Activated CD8-positive, alpha-beta T cell treated with anti-CD3 and anti-CD28 coated beads for 36 hours (primary cell): Measurements from ENCODE around the gene SS18L1. TPM values are rescaled to one million over a fixed set of nuclear protein-coding genes. Genes with fewer than 3 reads are reported as not detected.

Source experiments
- ATAC-seq: fragments of 200-7000 bp; cut with Tn5 transposase; one replicate; pipeline ENCODE4 v1.10.0; 2021; ENCODE audit warnings: mild to moderate bottlenecking, moderate library complexity
- CTCF ChIA-PET: fragments of 350-600 bp; sonication (Branson Sonifier 250); formaldehyde crosslinking; loops from one replicate; lab custom pipeline; 2021; ENCODE audit warnings: antibody characterized with exemption; lab: Charles Lee
- POLR2A ChIA-PET: fragments of 350-600 bp; sonication (Branson Sonifier 250); formaldehyde crosslinking; loops from one replicate; lab custom pipeline; 2021; ENCODE audit warnings: antibody characterized with exemption; lab: Charles Lee
- DNase-seq: peaks from one replicate; pipeline ENCODE4 v3.0.0-alpha.2; 2020
- H3K27ac Mint-ChIP-seq: one replicate; pipeline ENCODE4 v1.8.0; 2021; ENCODE audit warnings: mild to moderate bottlenecking, mixed read lengths
- H3K27me3 Mint-ChIP-seq: one replicate; pipeline ENCODE4 v1.8.0; 2021; ENCODE audit warnings: mixed read lengths
- H3K36me3 Mint-ChIP-seq: one replicate; pipeline ENCODE4 v1.8.0; 2021; ENCODE audit warnings: low read depth, mixed read lengths
- H3K4me1 Mint-ChIP-seq: one replicate; pipeline ENCODE4 v1.8.0; 2021; ENCODE audit warnings: low read depth, mixed read lengths
- H3K4me3 Mint-ChIP-seq: one replicate; pipeline ENCODE4 v1.8.0; 2021; ENCODE audit warnings: mild to moderate bottlenecking, moderate library complexity, mixed read lengths
- H3K9me3 Mint-ChIP-seq: one replicate; pipeline ENCODE4 v1.8.0; 2021; ENCODE audit warnings: mixed read lengths
- CTCF ChIP-seq: fragments of 200-600 bp; IDR thresholded peaks from one replicate; pipeline ENCODE4 v1.8.0; 2022; ENCODE audit warnings: antibody characterized with exemption, mild to moderate bottlenecking
- intact Hi-C: fragments of 100-400 bp; cut with micrococcal nuclease; formaldehyde crosslinking; loops from one replicate; pipeline ENCODE4 v1.10.0; 2022
- total RNA-seq, 2 experiments: library from RNA; stranded (reverse); gene quantifications; one replicate each; pipeline ENCODE4 v1.2.3, GENCODE V29; 2021

The SS18L1 gene
- total RNA-seq, 2 experiments from 2014 or later, result 15.3 to 16.1 TPM

GRCh38 chr20:62211216-62211615 is 67.6 kb downstream of the SS18L1 start:
- CTCF ChIA-PET, result no interaction called here
- no peak for TF ChIP-seq CTCF
- Mint-ChIP-seq H3K4me1 (no peaks in the 10 kb centered on the region), H3K36me3 (no peaks in the 10 kb centered on the region), H3K27ac (no peak overlapping the region), H3K4me3 (no peak overlapping the region), H3K27me3 (peaks cover 7% of the 10 kb centered on the region), H3K9me3 (no peaks in the 10 kb centered on the region)
- intact Hi-C loops, result no loop called here
- DNase-seq (no peak), ATAC-seq (no peak)
- POLR2A ChIA-PET, result no interaction called here

- intact Hi-C loops, result no loop called here
- Mint-ChIP-seq H3K4me1 (no peaks in the 10 kb centered on the region), H3K27ac (no peak overlapping the region), H3K27me3 (peaks cover 7% of the 10 kb centered on the region), H3K9me3 (no peaks in the 10 kb centered on the region), H3K4me3 (no peak overlapping the region), H3K36me3 (no peaks in the 10 kb centered on the region)
- TF ChIP-seq CTCF, result no peak
- ATAC-seq, result no peak
- POLR2A ChIA-PET, result no interaction called here
- DNase-seq, result no peak
- CTCF ChIA-PET, result no interaction called here
Observed at GRCh38 chr20:62211769-62212288, 68.3 kb downstream of the SS18L1 start.

GRCh38 chr20:62212299-62212698 is 68.7 kb downstream of the SS18L1 start:
- no peak for DNase-seq
- TF ChIP-seq CTCF, result no peak
- H3K27me3 Mint-ChIP-seq, result peaks cover 11% of the 10 kb centered on the region
- intact Hi-C loops, result no loop called here
- ATAC-seq, result no peak
- H3K27ac Mint-ChIP-seq, result no peak overlapping the region
- ChIA-PET CTCF (no interaction called here), POLR2A (no interaction called here)
- H3K36me3 Mint-ChIP-seq, result no peaks in the 10 kb centered on the region
- H3K4me1 Mint-ChIP-seq, result no peaks in the 10 kb centered on the region
- H3K4me3 Mint-ChIP-seq, result no peak overlapping the region
- no peaks in the 10 kb centered on the region for H3K9me3 Mint-ChIP-seq

GRCh38 chr20:62214067-62214466 is 70.5 kb downstream of the SS18L1 start:
- H3K27ac Mint-ChIP-seq, result no peak overlapping the region
- H3K9me3 Mint-ChIP-seq, result no peaks in the 10 kb centered on the region
- DNase-seq, result no peak
- TF ChIP-seq CTCF, result no peak
- H3K4me1 Mint-ChIP-seq, result no peaks in the 10 kb centered on the region
- no peak for ATAC-seq
- H3K36me3 Mint-ChIP-seq, result no peaks in the 10 kb centered on the region
- intact Hi-C loops, result no loop called here
- POLR2A ChIA-PET, result no interaction called here
- CTCF ChIA-PET, result no interaction called here
- no peak overlapping the region for H3K4me3 Mint-ChIP-seq
- H3K27me3 Mint-ChIP-seq, result peaks cover 21% of the 10 kb centered on the region

- Mint-ChIP-seq H3K27me3 (peaks cover 24% of the 10 kb centered on the region), H3K27ac (no peak overlapping the region), H3K4me1 (no peaks in the 10 kb centered on the region), H3K36me3 (no peaks in the 10 kb centered on the region), H3K4me3 (no peak overlapping the region), H3K9me3 (no peaks in the 10 kb centered on the region)
- POLR2A ChIA-PET, result no interaction called here
- ATAC-seq (no peak), DNase-seq (no peak)
- TF ChIP-seq CTCF, result no peak
- CTCF ChIA-PET, result no interaction called here
- intact Hi-C loops, result no loop called here
Observed at GRCh38 chr20:62215020-62215990, 71.7 kb downstream of the SS18L1 start.
